Measurements from ENCODE around the gene PIP5K1C. TPM values are rescaled to one million over a fixed set of nuclear protein-coding genes. Genes with fewer than 3 reads are reported as not detected.

The PIP5K1C gene
- total and polyA plus RNA-seq, 10 of the 15 experiments (the other 5 are each of a cell fraction or from before 2014, with no cell fraction given), result 0.39 to 19.6 (median 5.3) TPM

DNA sequence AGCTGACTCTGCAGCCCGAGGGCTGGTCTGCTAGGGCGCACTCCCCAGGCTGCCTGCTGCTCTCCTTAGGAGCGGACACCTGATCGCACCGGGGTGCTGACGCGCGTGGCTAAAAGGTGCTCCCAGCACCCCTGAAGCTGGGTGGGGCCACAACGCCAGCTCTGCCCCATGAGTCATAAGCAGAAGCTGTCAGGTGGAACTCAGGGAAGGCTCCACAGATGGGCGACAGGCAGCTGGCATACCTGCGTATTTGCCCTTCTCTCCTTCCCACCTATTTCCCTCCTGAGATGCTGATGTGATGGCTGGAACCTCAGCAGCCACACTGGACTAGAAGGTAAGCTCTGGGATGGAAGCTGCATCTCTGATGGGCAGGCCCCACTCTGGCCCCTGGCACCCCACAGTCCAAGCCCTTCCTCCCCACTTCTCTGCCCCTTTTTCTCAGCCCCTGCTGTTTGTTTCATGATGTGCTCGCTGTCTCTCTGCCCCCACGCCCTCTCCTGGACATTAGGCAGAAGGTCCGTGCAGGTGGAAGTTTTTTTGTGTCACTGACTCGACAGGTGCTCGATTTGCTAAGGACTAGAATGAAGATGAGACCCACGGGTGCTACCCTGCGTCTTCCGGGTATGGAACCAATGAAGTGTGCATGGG is 43.4 kb downstream of the PIP5K1C start (continued):
- TF ChIP-seq WRNIP1 (IDR thresholded peaks at IDR 0.05; ENCODE audit: borderline replicate concordance, low read depth, low read length), result no peak
- no peak for TF ChIP-seq IRF4 (IDR thresholded peaks at IDR 0.05; ENCODE audit: low read depth, low read length)
- no peak for TF ChIP-seq SREBF2 (IDR thresholded peaks at IDR 0.05; ENCODE audit: low read length)
- TF ChIP-seq BRCA1 (IDR thresholded peaks at IDR 0.05; ENCODE audit: low read depth, low read length), result no peak
- no peak for TF ChIP-seq NFYA (IDR thresholded peaks at IDR 0.05; ENCODE audit: borderline replicate concordance, low read depth, low read length)
- TF ChIP-seq, protein P1, sequence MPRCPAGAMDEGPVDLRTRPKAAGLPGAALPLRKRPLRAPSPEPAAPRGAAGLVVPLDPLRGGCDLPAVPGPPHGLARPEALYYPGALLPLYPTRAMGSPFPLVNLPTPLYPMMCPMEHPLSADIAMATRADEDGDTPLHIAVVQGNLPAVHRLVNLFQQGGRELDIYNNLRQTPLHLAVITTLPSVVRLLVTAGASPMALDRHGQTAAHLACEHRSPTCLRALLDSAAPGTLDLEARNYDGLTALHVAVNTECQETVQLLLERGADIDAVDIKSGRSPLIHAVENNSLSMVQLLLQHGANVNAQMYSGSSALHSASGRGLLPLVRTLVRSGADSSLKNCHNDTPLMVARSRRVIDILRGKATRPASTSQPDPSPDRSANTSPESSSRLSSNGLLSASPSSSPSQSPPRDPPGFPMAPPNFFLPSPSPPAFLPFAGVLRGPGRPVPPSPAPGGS (IDR thresholded peaks at IDR 0.05; ENCODE audit: borderline replicate concordance, insufficient read depth, low read depth, low read length, poor library complexity, severe bottlenecking), result no peak
- TF ChIP-seq, protein P2, sequence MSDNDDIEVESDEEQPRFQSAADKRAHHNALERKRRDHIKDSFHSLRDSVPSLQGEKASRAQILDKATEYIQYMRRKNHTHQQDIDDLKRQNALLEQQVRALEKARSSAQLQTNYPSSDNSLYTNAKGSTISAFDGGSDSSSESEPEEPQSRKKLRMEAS (IDR thresholded peaks at IDR 0.05; ENCODE audit: low read depth, low read length), result no peak
- TF ChIP-seq EZH2 (IDR thresholded peaks at IDR 0.05; ENCODE audit: borderline replicate concordance, control insufficient read depth, low read depth, low read length), result no peak
- TF ChIP-seq, protein P3, sequence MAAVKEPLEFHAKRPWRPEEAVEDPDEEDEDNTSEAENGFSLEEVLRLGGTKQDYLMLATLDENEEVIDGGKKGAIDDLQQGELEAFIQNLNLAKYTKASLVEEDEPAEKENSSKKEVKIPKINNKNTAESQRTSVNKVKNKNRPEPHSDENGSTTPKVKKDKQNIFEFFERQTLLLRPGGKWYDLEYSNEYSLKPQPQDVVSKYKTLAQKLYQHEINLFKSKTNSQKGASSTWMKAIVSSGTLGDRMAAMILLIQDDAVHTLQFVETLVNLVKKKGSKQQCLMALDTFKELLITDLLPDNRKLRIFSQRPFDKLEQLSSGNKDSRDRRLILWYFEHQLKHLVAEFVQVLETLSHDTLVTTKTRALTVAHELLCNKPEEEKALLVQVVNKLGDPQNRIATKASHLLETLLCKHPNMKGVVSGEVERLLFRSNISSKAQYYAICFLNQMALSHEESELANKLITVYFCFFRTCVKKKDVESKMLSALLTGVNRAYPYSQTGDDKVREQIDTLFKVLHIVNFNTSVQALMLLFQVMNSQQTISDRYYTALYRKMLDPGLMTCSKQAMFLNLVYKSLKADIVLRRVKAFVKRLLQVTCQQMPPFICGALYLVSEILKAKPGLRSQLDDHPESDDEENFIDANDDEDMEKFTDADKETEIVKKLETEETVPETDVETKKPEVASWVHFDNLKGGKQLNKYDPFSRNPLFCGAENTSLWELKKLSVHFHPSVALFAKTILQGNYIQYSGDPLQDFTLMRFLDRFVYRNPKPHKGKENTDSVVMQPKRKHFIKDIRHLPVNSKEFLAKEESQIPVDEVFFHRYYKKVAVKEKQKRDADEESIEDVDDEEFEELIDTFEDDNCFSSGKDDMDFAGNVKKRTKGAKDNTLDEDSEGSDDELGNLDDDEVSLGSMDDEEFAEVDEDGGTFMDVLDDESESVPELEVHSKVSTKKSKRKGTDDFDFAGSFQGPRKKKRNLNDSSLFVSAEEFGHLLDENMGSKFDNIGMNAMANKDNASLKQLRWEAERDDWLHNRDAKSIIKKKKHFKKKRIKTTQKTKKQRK (IDR thresholded peaks at IDR 0.05; ENCODE audit: low read depth, low read length), result no peak
- no peak for TF ChIP-seq FOXM1 (IDR thresholded peaks at IDR 0.05; ENCODE audit: low read depth, low read length)
- no peak for TF ChIP-seq STAT1 (conservative IDR thresholded peaks at IDR 0.05)
